CD4-positive, alpha-beta T cell treated with Interleukin-4 for 1 hour (primary cell): ENCODE results near the gene MOB2.
"Not testable (repeated sequence)": the region's sequence is repeated elsewhere in the genome, so short reads cannot be mapped to it uniquely, and the experiment has no call there.

ENCODE experiments used
- DNase-seq, 2 donors: peaks; one replicate each; pipeline ENCODE4 v3.0.0-alpha.2; 2020 to 2022

The MOB2 gene

GRCh38 chr11:1517117-1518005 is 30.8 kb upstream of the MOB2 start:
- DNase-seq, result no peak

DNA sequence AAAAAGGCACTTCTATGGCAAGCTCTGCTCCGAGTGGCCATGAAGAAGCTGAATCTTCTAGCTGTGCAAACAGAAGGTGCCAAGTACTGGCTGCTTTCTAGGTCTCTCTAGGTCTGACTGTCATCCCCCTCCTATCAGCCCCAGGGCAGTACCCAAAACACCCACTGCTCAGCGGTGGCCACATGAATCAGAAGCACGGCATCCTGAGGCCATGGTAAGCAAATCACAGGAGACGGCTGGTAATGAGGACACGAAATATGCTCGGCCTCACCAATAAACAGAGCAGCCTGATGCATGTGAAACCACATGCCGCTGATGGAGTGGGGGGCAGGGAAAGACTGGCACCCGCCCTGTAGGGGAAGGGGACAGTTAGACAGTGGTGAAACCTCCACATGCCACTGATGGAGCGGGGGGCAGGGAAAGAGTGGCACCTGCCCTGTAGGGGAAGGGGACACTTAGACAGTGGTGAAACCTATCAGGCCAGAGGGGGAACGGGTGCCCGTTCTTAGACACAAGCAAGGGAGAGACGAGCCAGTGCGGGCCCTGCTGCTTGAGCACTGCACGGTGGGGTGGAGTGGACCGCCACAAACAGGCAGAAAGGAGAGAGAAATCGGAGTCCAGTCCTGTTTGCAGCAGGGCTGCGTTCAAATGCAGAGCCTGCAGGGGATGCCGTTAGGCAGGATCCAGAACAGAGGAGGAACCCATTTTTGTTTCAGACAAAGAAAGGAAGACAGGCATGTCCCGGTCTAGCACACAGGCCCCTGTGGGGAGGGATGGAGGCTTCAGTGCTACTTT is 29.9 kb upstream of the MOB2 start:
- no peak for DNase-seq

- DNase-seq, result peak; percentile 58 to 61
Observed at GRCh38 chr11:1515082-1516060, 28.8 kb upstream of the MOB2 start.

- no peak for DNase-seq
Observed at GRCh38 chr11:1514336-1515061, 27.9 kb upstream of the MOB2 start.

GRCh38 chr11:1513326-1514296 is 27.0 kb upstream of the MOB2 start:
- DNase-seq, result no peak

DNA sequence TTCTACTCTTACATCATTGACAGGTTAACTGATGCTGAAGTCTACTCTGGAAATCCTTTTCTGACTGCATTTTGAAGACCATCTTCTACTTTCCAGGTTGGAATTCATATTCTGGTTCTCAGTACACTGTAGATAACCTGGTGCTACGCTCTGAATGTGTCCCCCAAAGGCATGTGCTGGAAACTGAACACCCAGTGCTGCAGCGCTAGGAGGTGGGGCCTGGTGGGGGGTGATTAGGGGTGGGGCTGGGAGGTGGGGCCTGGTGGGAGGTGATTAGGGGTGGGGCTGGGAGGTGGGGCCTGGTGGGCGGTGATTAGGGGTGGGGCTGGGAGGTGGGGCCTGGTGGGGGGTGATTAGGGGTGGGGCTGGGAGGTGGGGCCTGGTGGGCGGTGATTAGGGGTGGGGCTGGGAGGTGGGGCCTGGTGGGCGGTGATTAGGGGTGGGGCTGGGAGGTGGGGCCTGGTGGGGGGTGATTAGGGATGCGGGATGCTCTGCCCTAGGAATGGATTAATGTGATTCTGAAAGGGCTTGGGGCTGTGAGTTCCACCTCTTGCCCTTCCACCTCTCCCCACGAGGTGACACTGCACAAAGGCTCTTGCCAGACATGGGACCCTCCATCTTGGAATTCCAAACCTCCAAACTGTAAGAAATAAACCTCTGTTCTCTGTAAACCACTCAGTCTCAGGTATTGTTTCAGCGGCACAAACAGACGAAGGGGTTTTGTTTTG is 26.1 kb upstream of the MOB2 start:
- DNase-seq, result peak in 1 of 2 donors; percentile 12

GRCh38 chr11:1511937-1512496 is 25.4 kb upstream of the MOB2 start:
- no peak for DNase-seq

DNA sequence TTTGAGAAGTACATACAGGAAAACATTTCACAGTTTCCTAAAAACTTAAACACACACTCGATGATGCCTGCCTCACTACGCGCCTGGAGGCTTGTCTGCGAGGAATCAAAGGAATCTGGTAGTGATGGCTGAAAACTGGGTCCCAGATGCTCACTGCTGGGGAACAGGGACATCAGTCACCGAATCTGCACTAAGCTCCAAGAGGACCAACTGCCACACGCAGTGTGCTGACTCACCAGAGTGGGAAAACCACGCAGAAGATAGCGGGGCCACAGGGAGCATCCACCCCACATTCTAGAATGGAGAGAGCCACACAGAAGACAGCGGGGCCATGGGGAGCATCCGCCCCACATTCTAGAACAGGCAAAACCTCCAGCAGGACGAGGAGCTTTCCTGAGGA is 24.3 kb upstream of the MOB2 start:
- no peak for DNase-seq

GRCh38 chr11:1510351-1510750 is 23.8 kb upstream of the MOB2 start:
- DNase-seq, result not testable (repeated sequence)

GRCh38 chr11:1509626-1510255 is 23.2 kb upstream of the MOB2 start:
- no peak for DNase-seq

DNA sequence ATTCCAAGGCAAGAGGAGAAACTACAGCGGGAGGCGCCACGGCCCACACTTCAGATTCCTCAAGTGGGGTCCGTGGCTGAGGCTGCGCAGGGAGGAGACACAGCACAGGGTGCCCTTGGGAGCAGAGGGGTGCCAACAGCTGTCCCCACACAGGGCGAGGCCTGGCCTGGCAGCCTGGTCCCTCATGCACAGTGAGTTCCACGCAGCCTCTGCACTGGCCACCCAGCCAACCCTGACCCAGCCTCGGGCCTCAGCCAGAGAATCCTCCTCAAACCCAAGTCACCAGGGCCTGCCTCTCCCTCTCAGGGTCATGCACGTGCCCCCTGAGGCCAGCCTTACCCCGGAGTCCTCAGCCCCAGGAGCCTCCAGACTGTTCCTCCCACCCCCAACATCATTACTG is 22.4 kb upstream of the MOB2 start:
- DNase-seq, result no peak

- no peak for DNase-seq
Observed at GRCh38 chr11:1508491-1508891, 21.9 kb upstream of the MOB2 start.

DNA sequence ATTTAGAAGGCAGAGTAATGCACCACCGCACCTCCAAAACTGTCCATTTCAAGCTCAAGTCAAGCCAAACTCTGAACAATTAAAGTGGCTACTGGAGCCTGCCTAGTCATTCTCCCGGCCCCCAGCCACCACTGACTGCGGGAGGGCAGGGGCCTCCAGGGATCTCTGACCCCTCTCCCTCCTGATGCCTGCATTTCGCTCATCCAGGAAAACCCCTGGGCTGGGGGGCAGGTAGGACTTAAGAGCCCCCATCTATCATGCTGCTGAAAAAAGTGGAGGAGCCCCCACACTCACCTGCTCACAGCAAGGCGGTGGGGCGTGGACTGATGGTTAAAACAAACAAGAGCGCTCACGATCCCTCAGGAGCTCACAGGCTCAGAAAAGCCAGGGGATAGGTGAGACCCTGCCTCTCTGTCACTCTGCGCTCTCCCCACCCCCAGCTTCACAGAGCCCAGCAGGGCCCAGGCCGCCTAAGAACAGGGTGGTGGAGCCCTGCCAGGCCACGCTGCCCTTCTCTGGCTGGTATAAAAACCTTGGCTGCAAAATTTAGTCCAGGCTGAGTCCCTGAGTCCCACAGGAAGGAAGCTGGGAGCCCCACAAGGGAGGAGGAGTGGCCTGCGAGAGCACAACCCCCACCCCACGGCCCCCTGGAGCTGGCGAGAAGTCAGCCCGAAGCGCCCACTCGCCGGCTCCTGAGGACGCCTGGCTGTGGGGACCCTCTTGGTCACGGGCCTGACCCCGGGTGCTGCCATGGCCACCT is 21.0 kb upstream of the MOB2 start:
- no peak for DNase-seq

- no peak for DNase-seq
Observed at GRCh38 chr11:1506981-1507380, 20.4 kb upstream of the MOB2 start.

GRCh38 chr11:1505480-1505879 is 18.9 kb upstream of the MOB2 start:
- DNase-seq, result no peak

DNA sequence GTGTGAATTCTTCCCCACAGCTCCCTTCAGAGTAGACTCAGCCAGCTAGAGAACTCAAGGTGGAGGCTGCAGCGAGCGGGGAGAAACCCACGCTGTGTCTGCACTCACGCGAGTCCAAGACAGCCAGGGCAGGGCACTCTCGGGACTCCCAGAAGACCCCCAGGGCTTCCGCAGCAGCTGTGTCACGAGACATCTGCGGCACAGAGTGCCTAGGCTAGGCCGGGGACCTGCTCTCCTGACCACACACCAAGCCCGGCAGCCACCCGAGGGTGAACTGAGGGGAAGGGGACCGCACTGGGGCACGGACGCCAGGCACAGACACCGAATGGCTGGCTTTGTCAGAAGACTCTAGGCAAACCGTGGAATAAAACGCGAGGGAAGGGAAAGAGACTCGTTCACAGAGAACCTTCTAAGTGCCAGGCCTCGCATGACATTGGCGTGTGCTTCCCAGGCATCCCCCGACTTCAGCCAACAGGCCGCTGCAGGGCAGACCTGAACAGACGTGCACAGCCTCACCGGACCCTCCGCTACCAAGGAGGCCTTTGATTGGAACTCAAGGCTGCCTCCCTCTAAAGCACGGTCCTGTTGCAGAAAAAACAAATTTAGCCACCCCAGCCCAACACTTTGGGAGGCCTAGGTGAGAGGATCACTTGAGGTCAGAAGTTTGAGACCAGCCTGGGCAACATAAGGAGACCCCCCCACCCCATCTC is 18.2 kb upstream of the MOB2 start:
- no peak for DNase-seq

DNA sequence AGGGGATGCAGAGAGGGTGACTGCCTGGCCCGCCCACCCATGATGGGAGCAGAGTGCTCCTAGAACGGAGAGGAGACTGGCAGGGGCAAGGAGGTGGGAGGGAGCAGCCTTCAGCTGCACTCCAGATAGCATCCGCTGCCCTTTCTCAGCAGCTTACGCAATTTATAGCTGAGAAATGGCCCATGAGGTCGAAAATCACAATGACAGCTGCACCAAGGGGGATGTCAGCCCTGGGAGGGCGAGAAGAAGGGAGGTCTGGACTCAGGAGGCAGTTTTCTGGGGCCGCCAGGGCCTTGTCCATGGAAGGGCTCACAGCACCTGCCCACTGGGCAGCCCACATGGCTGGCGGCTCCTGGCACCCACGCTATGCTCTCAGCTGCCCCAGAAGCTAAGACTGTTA is 17.6 kb upstream of the MOB2 start:
- no peak for DNase-seq

DNA sequence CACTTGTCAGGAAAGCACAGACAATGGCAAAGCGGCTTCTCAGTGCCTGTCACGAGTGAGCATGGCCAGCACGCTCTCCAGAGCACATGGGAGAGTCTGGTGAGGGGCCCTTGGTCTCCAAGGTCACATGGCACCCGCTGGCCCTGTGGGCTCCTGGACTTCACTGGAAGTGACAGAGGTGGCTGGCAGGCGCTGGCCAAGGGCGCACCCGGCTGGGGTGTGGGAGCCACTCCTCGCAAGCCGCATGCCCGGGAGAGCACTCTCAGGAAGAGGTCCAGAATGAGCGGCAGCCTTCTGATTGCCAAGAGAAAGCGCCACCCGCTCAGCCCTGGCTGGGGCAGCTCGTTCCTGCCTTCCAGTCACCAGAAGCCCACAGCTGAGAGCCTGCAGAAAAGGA is 17.1 kb upstream of the MOB2 start:
- DNase-seq, result no peak
